OCI-LY3 (cell line): ENCODE results near the gene ISG15.

Experiments used
- EZH2phosphoT487 ChIP-seq: fragments of 200-600 bp; shearing (Covaris generic); IDR thresholded peaks from 2 replicates; pipeline ENCODE4 v1.6.1; 2018; ENCODE audit warnings: antibody characterized with exemption, mixed run types, low read depth
- TF ChIP-seq, protein P1 (sequence below): fragments of 200-600, 300-600 bp; sonication (generic); IDR thresholded peaks from 2 replicates; pipeline ENCODE4 v1.5.1; 2014; ENCODE audit warnings: antibody characterized with exemption, low read length, low read depth

GRCh38 chr1:998745-998994, 14.6 kb upstream of the ISG15 start:
- TF ChIP-seq, protein P1, sequence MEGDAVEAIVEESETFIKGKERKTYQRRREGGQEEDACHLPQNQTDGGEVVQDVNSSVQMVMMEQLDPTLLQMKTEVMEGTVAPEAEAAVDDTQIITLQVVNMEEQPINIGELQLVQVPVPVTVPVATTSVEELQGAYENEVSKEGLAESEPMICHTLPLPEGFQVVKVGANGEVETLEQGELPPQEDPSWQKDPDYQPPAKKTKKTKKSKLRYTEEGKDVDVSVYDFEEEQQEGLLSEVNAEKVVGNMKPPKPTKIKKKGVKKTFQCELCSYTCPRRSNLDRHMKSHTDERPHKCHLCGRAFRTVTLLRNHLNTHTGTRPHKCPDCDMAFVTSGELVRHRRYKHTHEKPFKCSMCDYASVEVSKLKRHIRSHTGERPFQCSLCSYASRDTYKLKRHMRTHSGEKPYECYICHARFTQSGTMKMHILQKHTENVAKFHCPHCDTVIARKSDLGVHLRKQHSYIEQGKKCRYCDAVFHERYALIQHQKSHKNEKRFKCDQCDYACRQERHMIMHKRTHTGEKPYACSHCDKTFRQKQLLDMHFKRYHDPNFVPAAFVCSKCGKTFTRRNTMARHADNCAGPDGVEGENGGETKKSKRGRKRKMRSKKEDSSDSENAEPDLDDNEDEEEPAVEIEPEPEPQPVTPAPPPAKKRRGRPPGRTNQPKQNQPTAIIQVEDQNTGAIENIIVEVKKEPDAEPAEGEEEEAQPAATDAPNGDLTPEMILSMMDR: no peak
- TF ChIP-seq EZH2phosphoT487: no peak
